ENCODE measurements around the gene ZFHX2.
A peak's percentile ranks its signal among the peaks of the same experiment; 100 is the strongest.

The ZFHX2 gene

DNA sequence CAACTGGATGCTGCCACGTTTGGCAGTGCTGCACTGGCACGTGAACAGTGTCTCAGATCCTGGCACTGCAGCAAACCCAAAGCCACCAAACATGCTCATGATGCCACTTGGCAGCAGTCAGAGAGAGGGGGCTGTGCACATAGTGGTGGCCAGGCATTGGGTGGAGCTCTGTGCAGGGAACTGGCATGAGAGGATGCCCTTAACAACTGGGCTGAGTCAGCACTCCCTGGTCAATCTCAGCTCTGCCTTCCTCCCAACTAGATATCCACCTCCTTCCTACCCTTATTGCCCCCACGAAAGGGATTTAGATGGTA is 37.0 kb downstream of the ZFHX2 start:
- DNase-seq: no peak

GRCh38 chr14:23513818-23514643 is 37.5 kb downstream of the ZFHX2 start:
- no peak for DNase-seq

GRCh38 chr14:23513005-23513817 is 38.4 kb downstream of the ZFHX2 start:
- DNase-seq: peak; percentile 47

DNA sequence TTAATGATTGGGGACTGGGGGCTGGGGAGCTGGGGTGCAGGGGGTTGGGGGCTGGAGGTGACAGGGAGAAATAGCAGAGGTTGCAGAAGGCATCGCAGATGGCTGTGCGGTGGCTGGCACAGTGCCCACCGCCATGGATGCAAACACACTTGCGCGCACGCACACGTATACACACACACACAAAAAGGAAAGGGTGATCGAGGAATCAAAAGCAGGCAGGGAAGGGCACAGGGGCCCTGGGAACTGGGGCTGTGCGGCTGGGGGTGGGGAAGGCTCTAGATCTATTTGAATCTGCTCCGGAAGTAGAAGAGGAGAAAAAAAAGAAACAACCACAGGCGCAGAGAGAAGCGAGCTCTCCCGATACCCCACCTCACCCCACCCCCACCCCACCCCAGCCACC is 39.4 kb downstream of the ZFHX2 start:
- no peak for DNase-seq

DNA sequence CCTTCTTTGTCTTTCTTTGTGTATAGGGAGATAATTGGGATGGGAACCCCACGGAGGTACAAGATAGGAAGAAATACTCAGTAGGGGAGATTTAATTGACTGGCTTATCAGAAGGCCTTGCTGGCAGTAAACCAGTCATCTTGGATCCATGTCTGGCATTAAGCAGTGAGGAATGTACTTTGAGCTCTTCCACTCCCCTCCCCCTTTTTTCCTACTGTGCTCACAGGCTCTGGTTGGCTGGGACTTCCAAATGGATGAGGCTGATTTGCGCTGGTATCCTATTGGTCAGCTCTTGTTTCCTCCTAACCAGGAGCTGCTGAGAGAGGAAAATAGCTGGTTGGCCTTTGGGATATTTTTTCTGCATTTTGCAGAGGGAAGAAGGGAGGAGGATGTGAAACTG is 57.3 kb downstream of the ZFHX2 start:
- no peak for DNase-seq

GRCh38 chr14:23492618-23493272 is 58.8 kb downstream of the ZFHX2 start:
- DNase-seq: no peak

- DNase-seq: no peak
Observed at GRCh38 chr14:23487216-23487615, 64.3 kb downstream of the ZFHX2 start.

GRCh38 chr14:23486036-23486435 is 65.5 kb downstream of the ZFHX2 start:
- no peak for DNase-seq

DNA sequence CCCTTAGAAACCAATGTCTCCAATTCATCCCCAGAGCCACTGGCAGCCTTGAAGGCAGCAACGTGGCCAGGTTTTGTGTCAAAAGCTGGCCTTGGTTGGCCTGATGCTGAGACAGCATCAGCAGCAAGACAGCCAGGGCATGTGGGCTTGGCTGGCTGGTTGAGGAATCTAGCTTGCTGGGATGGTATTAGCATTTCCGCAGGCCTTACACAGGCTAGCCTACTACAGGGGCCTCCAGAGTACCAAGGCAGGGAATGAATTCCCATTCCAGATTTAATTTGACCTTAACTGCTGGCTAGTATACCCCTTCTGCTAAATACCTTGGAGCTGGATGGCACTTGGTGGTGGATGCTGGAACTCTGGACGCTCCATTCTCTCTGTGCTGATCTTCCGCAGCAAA is 66.2 kb downstream of the ZFHX2 start:
- no peak for DNase-seq

DNA sequence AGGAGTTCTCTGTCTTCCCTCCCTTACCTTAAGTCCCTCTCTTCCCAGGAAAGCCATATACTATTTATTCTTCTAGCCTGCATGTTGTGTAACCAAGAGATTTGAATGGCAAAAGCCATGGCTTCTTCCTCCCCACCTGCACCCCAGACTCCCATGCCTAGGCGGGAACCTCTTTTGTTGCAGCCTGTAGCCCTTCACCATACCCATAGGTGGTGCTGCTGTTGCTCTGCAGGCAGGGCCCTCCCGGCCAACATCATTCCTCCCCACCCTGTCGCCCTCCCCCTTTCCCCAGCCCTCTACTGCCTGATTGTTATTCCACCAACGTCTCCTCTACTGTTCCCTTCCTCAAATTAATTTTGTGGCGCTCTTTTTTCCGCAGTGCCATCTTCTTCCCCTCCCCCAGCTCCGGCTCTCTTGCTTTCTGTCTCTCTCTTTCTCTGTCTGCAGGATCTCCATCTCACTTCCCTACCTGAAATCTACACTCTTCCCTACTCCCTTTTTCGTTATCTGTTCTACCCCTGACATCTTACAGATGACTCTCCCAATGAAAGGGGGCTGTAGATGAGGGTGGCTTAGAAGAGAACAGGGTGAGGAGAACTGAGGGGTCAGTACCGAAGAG is 68.2 kb downstream of the ZFHX2 start:
- DNase-seq: no peak

DNA sequence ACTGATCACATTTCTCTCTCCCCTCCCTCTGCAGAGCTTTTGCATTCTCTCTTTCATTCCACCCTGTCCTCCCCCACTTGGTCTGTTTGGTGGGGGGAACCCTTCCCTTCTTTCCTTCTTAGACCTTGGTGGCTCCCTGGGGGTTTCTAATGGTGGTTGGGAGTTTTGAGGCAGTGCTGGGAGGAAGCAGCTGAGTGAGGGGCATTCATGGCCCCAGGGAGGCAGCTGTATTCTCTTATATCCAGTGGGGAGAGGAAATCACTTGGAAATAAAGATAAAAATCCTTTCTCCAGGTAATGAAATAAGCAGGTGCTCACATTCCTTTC is 68.8 kb downstream of the ZFHX2 start:
- no peak for DNase-seq

GRCh38 chr14:23481979-23482822 is 69.4 kb downstream of the ZFHX2 start:
- DNase-seq: no peak

DNA sequence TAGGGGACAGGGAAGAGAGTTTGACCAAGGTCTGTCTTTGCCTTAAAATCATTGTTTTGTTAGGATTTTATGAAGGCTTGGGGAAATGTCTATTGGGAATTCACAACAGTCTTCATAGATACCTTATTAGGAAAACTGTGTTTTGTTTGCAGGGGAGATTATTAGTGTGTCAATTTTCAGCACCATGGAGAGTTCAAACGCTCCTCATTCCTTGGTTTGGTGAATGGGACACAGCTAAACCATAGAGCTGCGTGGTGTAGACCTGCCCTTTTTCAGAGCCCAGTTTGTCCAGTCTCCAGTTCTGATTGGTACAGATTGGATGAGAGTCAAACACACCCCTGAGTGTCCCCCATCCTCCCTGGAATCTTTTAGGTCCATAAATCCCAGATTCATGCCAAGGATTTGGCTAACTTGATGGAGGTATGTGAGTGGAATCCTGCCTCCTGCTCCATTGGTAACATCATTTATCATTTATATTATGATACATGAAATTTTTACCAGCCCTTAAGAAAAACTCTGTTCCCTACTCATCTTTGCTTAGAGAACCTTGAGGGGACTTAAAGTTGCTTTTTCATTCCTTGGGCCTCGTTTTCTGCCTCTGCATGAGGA is 70.1 kb downstream of the ZFHX2 start:
- no peak for DNase-seq

DNA sequence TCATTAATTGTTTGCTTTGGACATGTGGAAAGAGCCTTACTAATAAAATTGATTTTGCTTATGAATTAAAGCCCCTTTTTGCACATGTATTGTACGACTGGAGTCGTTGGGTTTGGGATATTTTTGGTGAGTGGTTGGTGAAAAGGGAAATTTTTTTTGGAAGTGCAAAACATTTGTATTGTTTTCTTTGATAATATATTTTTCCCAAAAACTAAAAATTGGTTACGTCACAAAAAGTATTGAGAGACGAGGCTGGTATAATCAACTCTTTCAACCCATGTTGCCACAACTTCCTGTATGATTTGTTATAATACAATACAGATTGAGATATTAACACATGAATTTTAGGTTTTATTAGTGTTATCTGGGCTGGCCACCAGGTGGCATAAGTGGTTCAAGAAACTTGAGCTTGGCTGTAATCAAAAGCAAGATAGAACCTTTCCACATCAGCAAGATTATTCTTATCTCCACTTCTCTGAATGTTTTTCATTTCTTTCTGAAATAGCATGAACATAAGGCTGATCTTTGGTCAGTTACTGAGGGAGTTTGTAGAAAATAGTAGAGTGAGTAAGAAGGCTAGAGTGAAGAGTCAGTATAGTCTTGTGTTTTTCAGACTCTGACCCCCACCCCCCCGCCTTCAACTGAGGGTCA is 73.3 kb downstream of the ZFHX2 start:
- peak; percentile 28 for DNase-seq

GRCh38 chr14:23470947-23471346 is 80.6 kb downstream of the ZFHX2 start:
- DNase-seq: no peak

Measured in right hindlimb (tissue), 1 donor.